Activated CD4-positive, alpha-beta T cell treated with anti-CD3 and anti-CD28 coated beads for 1 hour (primary cell): Measurements from ENCODE around the gene SLC2A4RG.

Experiments used
- DNase-seq: peaks from one replicate; pipeline ENCODE4 v3.0.0-alpha.2; 2020

The SLC2A4RG gene

GRCh38 chr20:63742381-63743024, 2.9 kb downstream of the SLC2A4RG start:
- DNase-seq: no peak

- no peak for DNase-seq
Observed at GRCh38 chr20:63743210-63743970, 3.8 kb downstream of the SLC2A4RG start.

- no peak for DNase-seq
Observed at GRCh38 chr20:63744158-63744557, 4.6 kb downstream of the SLC2A4RG start.

DNA sequence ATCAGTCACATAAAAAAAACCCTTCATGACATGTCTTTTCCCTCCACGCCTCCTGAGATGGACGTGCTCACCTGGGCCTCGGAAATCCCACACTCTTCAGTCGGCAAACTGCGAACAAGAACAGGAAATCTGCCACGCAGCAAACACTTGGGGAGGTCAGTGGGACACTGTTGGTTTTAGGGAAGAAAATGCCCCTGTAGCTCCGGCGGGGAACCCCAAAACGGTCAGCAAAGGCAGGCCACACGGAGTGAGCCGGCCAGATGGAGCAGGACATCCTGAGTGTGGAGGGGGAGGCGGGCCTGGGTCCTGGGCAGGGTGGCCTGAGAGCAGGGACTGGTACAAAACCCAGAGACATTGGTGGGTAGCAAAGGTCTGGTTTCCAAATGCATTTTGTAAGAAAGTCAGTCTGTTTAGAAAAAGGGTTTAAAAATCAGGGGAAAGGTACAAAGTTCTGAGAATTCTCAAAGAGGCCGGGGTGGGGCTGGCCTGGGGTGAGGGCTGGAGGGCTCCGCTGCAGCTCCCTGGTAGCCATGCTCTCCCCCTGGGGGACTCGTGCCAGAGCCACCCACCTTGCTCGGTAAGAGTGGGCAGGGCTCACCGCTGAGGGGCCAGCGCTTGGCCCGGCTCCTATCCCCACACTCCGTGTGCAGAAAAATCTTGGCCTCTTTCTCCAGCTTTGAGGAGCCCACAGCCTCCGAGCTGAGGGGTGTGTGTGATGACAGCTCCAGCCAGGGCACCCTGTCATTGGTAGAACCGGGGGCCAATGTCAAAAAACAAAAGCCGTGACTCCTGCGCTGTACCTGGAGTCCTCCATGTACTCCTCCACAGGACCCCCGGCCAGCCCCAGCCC, 5.2 kb downstream of the SLC2A4RG start:
- DNase-seq: no peak

DNA sequence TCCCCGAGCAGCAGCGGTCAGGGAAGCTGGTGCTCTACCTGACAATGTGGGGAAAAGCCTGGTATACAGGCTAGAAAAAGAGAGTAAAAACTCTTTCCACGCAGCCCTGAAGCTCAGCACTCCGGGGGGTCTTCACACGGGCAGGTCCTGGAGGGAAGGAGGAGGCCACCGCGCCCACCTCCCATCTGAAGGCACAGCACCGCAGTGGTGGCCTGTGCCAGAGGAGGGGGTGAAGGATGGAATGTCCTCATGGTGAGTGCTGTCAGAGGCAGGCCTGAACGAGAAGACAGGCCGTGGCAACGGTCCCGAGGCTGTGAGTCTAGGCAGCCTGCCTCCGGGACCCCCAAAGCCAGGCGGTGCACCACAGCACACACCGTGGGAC, 5.8 kb downstream of the SLC2A4RG start:
- DNase-seq: no peak

GRCh38 chr20:63745961-63746731, 6.6 kb downstream of the SLC2A4RG start:
- no peak for DNase-seq

GRCh38 chr20:63746751-63747315, 7.3 kb downstream of the SLC2A4RG start:
- DNase-seq: no peak

GRCh38 chr20:63747622-63748069, 8.1 kb downstream of the SLC2A4RG start:
- DNase-seq: no peak

- no peak for DNase-seq
Observed at GRCh38 chr20:63748070-63748933, 8.7 kb downstream of the SLC2A4RG start.

- DNase-seq: no peak
Observed at GRCh38 chr20:63748934-63749270, 9.3 kb downstream of the SLC2A4RG start.

- DNase-seq: no peak
Observed at GRCh38 chr20:63749597-63750508, 10.3 kb downstream of the SLC2A4RG start.

DNA sequence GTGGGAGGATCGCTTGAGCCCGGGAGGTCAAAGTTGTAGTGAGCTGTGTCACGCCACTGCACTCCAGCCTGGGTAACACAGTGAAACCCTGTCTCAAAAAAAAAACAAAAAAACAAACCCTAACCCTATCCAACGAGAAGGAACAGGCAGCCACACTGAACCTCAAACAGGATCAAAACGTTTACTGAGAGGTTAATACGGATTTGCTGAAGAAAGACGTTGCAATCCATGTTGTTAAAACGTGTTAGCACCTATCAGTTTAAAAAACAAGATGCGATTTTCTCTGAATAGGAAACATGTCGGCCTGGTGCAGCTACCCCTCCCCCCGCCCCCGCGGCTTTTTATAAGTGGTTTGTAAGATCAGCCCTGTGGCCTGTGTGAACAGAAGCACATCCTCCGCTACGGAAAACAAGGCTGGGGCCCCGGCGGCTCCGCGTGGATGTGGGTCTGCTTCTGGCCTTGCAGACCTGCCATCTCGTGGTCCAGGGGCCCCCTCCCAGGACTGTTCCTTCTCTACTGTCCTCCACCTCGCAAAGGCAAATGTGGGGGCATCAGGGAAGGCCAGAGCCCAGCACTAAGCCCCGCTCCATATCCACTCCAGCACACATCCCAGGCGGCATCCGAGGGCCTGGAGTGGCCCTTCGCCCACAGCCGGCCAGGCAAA, 11.4 kb downstream of the SLC2A4RG start:
- peak; percentile 48 for DNase-seq

GRCh38 chr20:63751471-63752271, 12.1 kb downstream of the SLC2A4RG start:
- DNase-seq: no peak

DNA sequence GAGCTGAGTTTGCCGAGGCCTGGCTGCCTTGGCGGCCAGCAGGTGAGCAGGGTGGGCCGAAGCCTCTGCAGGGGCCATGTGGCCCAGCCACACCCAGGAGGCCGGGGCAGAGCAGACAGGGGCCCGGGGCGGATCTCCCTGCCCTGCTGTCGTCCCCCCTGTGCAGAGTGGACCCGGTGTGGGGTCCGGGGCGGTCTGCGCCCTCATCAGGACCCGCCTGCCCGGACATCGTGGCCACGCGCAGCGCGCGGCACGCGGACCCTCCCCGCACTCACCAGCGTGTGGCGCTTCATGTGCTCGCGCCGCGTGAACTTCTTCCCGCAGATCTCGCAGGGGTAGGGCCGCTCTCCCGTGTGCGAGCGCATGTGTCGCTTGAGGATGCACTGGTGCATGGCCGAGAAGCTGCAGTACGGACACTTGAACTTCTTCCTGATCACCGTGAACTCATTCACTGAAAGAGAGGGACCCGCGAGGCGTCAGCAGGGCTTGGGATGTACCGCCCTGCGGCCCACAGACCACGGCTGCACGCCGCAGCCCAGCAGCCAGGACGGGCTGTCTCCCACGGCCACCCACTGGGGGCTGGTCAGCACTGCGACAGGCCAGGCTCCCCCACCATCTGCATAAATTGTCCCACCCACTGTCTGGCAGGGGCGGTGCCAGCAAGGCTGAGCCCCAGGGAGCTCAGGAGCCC, 13.0 kb downstream of the SLC2A4RG start:
- DNase-seq: no peak

DNA sequence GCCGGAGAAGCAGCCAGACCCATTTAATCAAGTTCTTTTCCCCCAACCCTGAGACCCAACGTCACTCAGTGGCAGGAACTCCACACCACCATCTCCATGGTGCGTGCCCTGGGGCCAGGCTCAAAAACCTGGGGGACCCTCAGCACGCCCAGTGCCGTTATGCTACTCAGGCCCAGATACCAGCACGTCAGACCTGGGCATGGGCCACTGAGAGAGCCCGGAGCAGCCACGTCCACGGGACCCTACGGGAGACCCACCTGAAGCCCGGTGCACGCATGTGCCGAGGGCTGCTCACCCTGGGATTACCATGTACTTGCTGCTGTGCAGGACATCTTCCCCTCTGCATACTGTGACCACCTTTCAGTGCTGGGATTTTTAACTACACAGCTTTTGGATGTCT, 13.8 kb downstream of the SLC2A4RG start:
- DNase-seq: no peak

DNA sequence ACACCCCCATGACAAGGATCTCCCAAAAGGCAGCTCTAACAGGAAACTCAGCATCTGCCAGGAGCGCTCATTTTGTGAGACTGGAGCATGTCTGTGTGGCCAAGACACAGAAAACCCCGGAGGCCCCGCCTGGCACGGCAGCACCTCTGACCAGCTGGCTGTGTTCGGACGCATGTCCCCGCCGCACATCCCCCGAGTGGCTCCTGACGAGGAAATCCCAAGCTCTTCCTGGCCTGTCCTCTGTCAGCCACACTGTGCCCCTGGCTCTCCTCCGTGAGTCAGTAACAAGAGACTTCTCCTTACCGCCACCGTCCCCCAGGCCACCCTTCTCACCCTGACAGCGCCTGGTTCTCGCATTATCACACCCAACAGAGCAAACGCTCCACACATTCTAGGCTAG, 14.4 kb downstream of the SLC2A4RG start:
- DNase-seq: no peak

DNA sequence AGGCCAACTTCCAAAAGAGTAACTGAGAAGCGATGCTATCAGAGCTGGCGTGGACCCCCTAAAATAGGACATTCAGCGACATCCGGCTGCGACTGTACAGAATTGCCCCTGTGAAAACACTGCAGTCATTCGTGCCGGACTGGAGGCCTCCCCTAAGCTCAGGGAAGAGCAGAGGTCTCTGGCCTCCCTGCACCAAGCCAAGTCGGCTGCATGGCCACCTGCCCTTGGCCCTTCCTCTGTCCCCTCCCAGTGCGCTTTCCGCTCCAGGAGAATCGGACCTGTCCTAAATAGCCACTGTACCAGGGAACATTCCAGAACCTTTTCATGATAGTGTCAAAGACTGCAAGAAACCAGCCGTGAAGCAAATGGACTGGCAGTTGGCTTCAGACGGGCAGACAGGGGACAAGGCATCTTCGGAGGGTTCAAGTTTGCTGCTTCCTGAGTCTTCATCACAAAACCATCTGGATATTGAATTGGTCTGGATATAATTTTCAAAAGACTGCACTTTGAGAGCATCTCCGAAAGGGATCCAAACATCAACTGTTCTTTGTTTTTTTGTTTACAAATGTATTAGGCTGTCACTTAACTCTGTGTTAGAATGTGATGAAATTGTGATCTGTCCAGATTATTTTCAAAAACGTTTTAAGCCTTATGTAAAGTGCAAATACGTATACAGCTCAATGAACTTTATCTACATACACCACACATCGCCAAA, 16.5 kb downstream of the SLC2A4RG start:
- DNase-seq: no peak

DNA sequence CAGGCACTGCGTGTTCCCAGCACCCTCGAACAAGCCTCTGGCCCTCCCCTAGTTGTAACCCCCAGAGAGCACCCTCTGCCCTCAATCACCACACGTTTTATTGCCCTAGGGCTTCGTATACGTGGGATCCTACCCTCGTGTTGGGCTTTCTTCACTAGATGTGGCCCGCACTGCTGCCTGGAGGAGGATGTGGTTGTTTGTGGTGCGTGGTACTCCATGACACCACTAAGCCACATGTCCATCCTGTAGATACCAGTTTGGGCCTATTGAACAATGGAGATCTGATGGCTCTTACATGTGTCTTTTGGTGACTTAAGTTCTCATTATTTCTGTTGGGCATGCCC, 17.0 kb downstream of the SLC2A4RG start:
- no peak for DNase-seq
